Stimulated activated CD8-positive, alpha-beta memory T cell treated with anti-CD3 and anti-CD28 coated beads, Interleukin-15, amount 100 ng/mL, for 1 hour (primary cell): ENCODE results near the gene PAK1IP1.
"Not testable (repeated sequence)": the region's sequence is repeated elsewhere in the genome, so short reads cannot be mapped to it uniquely, and the experiment has no call there.

Experiments used
- DNase-seq: peaks from one replicate; pipeline ENCODE4 v3.0.0-alpha.2; 2020; ENCODE audit warnings: low read depth

PAK1IP1 gene

GRCh38 chr6:10692965-10693538 is 1.7 kb upstream of the PAK1IP1 start:
- no peak for DNase-seq

DNA sequence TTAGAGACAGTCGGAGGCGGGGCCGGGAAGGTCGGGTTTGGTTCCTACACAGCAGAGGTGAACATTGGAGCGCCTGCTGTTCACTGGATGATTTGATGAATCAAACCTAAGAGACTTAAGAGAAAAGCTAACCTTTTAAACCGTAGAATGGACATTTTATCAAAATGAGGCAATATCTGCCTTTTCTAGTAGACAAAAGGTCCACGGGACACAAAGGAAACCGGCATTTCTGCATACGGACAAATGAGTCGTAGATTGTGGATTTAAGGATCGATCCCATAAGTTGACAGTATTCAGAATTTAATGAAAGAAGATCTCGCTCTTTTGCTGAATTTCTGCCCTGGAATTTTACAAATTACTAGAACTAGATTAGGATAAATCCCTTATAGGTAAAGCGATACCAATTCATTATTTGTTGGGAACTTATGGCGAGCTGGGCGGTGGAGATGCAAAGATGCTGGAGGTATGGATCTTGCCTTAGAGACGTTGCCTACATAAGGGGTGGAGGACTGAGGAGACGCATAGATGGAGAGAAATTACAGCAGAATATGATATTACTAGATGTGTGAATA is 400 bp downstream of the PAK1IP1 start:
- DNase-seq: no peak

- DNase-seq: no peak
Observed at GRCh38 chr6:10696655-10697054, 1.9 kb downstream of the PAK1IP1 start.

DNA sequence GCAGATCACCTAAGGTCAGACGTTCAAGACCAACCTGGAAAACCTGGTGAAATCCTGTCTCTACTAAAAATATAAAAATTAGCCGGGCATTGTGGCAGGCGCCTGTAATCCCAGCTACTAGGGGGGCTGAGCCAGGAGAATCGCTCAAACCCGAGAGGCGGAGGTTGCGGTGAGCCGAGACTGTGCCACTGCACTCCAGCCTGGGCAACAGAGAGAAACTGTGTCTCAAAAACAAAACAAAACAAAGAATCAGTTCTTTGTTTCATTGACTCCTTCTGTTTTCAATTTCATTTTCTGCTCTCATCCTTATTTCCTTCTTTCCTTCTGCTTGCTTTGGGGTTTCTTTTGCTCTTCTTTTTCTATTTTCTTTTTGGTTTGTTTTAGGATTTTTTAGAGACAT is 19.2 kb downstream of the PAK1IP1 start:
- DNase-seq: no peak

DNA sequence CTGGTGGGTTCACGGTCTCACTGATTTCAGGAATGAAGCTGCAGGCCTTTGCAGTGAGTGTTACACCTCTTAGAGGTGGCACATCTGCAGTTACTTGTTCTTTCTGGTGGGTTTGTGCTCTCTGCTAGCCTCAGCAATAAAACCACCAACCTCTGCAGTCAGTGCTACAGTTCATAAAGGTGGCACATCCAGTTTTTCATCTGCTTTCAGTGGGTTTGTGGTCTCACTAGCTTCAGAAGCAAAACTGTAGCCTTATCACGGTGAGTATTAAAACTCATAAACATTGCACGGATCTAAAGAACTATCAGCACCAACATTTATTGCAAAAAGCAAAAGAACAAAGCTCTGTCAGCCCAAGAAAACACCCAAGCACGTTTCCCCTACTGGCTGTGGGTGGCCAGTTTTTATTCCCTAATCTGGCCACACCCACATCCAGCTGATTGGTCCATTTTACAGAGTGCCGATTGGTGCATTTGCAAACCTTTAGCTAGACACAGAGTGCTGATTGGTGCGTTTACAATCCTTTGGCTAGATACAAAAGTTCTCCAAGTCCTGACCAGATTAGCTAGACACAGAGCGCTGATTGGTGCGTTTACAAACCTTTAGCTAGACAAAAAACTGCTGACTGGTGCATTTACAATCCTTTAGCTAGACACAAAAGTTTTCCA is 24.7 kb downstream of the PAK1IP1 start:
- DNase-seq: no peak

GRCh38 chr6:10719964-10720264 is 25.1 kb downstream of the PAK1IP1 start:
- DNase-seq: no peak

GRCh38 chr6:10720265-10720959 is 25.6 kb downstream of the PAK1IP1 start:
- DNase-seq: peak; percentile 17

DNA sequence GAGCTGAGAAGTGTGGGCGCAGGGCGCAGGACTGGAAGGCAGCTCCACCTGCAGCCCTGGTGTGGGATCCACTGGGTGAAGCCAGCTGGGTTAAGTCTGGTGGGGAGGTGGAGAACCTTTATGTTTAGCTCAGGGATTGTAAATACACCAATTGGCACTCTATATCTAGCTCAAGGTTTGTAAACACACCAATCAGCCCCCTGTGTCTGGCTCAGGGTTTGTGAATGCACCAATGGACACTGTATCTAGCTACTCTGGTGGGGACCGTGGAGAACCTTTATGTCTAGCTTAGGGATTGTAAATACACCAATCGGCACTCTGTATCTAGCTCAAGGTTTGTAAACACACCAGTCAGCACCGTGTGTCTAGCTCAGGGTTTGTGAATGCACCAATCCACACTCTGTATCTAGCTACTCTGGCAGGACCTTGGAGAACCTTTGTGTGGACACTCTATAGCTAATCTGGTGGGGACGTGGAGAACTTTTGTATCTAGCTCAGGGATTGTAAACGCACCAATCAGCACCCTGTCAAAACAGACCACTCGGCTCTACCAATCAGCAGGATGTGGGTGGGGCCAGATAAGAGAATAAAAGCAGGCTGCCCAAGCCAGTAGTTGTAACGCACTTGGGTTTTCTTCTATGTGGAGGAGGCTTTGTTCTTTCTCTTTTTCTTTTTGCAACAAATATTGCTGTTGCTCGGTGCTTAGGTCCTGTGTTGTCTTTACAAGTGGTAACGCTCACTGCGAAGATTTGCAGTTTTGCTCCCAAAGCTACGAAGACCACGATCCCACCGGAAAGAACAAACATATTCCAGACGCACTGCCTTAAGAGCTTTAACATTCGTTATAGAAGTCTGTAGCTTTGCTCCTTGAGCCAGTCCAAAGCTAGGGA is 26.4 kb downstream of the PAK1IP1 start:
- not testable (repeated sequence) for DNase-seq

DNA sequence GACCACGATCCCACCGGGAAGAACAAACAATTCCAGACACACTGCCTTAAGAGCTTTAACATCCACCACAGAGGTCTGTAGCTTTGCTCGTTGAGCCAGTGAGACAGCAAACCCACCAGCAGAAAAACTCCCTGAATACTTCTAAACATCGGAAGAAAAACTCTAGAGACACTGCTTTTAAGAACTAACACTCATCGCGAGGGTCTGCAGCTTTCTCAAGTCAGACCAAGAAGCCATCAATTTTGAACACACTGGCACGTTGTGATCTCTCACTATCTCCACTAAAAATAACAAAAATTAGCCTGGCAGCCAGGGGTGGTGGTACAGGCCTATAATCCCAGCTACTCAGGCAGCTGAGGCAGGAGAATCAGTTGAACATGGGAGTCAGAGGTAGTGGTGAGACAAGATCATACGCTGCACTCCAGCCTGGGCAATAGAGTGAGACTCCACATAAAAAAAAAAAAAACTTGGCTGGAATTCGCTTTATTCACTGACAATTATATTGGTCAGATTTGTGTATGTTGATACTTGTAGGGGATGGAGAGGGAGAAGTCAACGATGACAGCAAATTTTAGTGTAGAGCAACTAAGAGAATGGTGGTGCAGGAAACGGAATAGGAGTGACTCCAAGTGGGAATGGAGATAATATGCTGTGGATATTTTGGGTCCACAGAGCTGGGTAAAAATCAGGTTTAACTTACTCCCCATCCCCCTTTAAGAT is 27.2 kb downstream of the PAK1IP1 start:
- DNase-seq: no peak

GRCh38 chr6:10722570-10722819 is 27.7 kb downstream of the PAK1IP1 start:
- no peak for DNase-seq

DNA sequence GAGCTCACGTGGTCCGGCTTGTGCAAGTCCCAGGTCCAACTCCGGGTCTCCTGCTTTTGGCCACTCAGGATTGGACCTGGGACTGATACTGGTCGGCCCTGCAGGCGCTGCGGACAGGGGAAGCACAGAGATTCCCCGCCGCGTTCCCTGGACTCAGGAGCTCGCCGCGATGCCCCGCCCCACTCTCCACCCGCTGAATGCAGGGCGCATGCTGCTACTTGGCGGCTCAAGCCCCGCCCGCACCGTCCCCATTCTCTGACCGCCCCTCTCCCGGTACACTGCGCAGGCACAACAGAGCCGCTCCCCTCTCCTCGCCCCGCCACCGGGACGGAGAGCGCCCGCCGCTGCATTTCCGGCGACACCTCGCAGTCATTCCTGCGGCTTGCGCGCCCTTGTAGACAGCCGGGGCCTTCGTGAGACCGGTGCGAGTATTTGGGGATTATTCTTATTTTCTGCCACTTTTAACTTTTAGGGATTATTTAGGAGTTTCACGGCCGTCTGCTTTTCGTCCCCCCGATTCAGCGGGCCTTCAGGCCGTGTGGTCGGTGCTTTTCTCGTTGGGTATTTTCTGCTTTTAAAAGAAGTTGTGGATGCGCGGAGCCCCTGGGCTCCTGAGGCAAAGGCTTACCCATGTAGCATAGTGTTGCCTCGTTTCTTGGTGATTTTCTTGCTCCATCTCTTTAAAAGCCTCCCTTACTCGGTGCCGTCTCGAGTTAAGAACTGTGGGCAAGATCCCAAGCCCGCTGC is 28.2 kb downstream of the PAK1IP1 start, which contains the start of gene TMEM14C:
TSS of gene TMEM14C (plus strand) at position 251 of the 747 bp plus-strand sequence. CDS start 1,544 bp downstream, outside the sequence.
- peak; percentile 46 for DNase-seq

GRCh38 chr6:10723567-10723881 is 28.8 kb downstream of the PAK1IP1 start:
- no peak for DNase-seq

DNA sequence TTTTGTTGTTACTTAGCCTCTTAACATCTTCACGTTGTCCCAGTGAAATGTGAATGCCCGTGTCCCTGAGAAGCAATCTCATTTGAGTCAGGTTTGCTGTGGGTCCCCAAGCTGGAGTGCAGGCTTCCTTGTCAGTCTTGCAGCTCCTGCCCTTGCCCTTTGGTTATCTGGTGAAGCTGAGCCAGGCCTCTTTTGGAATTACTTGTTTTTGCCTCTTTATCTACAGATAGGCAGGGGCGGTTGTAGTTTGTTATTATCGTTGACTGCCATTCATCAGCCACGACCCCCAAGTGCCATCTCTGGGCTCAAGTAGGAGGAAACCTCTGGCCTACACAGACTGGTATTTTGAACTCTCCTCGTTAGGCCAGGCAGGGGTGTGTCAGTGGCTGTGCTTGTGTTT is 30.3 kb downstream of the PAK1IP1 start:
- DNase-seq: no peak

DNA sequence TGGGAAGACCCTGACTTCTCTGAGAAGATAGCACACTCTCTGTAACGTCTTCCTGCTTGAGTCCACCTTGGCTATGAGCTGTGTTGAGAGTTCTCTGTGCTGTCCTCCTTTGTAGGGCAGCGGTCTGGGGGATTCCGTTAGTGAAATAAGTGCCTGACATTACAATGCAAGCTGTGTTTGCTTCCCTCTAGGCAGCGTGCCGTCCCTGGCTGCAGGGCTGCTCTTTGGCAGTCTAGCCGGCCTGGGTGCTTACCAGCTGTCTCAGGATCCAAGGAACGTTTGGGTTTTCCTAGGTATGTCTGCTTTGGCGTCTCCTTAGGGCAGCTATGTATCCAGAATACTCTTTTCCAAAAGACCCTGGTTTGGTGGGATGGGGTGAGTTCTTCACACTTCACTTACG is 30.9 kb downstream of the PAK1IP1 start:
- no peak for DNase-seq

- DNase-seq: no peak
Observed at GRCh38 chr6:10730254-10730653, 35.5 kb downstream of the PAK1IP1 start.

- no peak for DNase-seq
Observed at GRCh38 chr6:10733151-10733715, 38.5 kb downstream of the PAK1IP1 start.

DNA sequence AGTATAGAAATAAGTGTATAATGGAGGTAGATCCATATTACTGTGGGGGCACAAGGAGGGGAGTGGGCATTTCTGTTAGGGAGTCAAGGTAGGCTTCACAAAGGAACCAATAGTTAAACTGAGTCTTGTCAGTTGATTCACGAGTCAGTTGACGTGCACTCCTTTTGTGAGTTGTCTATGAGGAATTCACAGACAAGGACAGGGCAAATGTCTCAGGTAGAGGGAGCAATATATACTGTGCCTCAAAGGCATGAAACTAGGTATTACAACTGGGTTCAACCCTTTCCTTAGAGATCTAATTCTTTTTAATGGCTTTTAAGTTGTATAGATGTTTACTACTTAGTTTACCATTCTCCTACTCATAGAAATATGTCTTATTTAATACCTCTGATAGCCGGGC is 39.1 kb downstream of the PAK1IP1 start:
- no peak for DNase-seq

- no peak for DNase-seq
Observed at GRCh38 chr6:10736731-10737130, 42.0 kb downstream of the PAK1IP1 start.

DNA sequence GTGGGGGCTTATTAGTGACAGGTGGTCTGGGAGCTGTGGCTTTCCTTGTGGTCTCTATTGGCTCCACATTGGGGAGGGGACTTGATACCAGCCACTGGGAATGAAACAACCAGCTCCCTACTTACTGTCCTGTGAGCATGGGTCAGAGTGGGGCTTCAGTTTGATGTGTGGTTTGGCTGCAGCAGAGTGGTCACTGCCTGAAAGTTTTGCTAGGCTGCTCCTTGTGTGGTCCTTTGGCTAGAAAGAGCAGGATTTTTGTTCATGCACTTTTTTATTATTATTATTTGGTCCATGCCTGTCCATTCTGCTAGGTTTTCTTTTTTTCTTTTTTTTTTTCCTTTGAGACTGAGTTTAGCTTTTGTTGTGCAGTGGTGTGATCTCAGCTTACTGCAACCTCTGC is 45.3 kb downstream of the PAK1IP1 start:
- DNase-seq: no peak

DNA sequence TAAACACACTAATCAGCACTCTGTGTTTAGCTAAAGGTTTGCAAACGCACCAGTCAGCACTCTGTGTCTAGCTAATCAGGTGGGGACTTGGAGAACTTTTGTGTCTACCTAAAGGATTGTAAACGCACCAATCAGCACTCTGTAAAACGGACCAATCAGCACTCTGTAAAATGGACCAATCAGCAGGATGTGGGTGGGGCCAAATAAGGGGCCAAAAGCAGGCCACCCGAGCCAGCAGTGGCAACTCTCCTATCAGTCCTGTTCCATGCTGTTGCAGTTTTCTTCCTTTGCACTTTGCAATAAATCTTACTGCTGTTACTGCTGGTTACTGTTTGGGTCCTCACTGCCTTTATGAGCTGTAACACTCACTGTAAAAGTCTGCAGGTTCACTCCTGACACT is 46.9 kb downstream of the PAK1IP1 start:
- not testable (repeated sequence) for DNase-seq

GRCh38 chr6:10742251-10742650 is 47.5 kb downstream of the PAK1IP1 start:
- no peak for DNase-seq
